Astrocyte (in vitro differentiated cells and primary cell): ENCODE results near the gene CD4. TPM values are rescaled to one million over a fixed set of nuclear protein-coding genes. Genes with fewer than 3 reads are reported as not detected.
A peak's percentile ranks its signal among the peaks of the same experiment; 100 is the strongest.

Experiments
- DNase-seq: peaks from one replicate; pipeline ENCODE4 v3.0.0-alpha.2; 2010; ENCODE audit warnings: low read depth
- FAIRE-seq: peaks from 2 replicates; lab custom pipeline; 2011; peaks lifted over from hg19 to GRCh38; lab: Jason Lieb, UNC
- H2AFZ ChIP-seq: 2 replicates; pipeline ENCODE4 v1.6.0; 2012; ENCODE audit warnings: low read depth, low read length, inconsistent platforms
- H3K27ac ChIP-seq: 2 replicates; pipeline ENCODE4 v1.5.1; 2011; ENCODE audit warnings: low read depth, low read length, inconsistent platforms
- H3K27me3 ChIP-seq: 2 replicates; pipeline ENCODE4 v1.6.0; 2011; ENCODE audit warnings: low read length, inconsistent platforms; ENCODE audit not compliant: insufficient read depth
- H3K36me3 ChIP-seq: 2 replicates; pipeline ENCODE4 v1.5.1; 2011; ENCODE audit warnings: low read length, inconsistent platforms; ENCODE audit not compliant: insufficient read depth
- H3K4me1 ChIP-seq: 2 replicates; pipeline ENCODE4 v1.5.1; 2011; ENCODE audit warnings: low read length, inconsistent platforms; ENCODE audit not compliant: insufficient read depth
- H3K4me2 ChIP-seq: 2 replicates; pipeline ENCODE4 v1.6.0; 2012; ENCODE audit warnings: low read length, inconsistent platforms
- H3K4me3 ChIP-seq: 2 replicates; pipeline ENCODE4 v1.5.1; 2011; ENCODE audit warnings: low read depth, mild to moderate bottlenecking, low read length, inconsistent platforms; ENCODE audit not compliant: insufficient read depth
- H3K79me2 ChIP-seq: 2 replicates; pipeline ENCODE4 v1.6.0; 2012; ENCODE audit warnings: mild to moderate bottlenecking, low read length, inconsistent platforms; ENCODE audit not compliant: insufficient read depth
- H3K9ac ChIP-seq: 2 replicates; pipeline ENCODE4 v1.6.0; 2012; ENCODE audit warnings: mild to moderate bottlenecking, low read length, inconsistent platforms
- H3K9me3 ChIP-seq: 2 replicates; pipeline ENCODE4 v1.5.1; 2012; ENCODE audit warnings: low read depth, mild to moderate bottlenecking, low read length, inconsistent platforms; ENCODE audit not compliant: insufficient read depth
- H4K20me1 ChIP-seq: 2 replicates; pipeline ENCODE4 v1.6.0; 2012; ENCODE audit warnings: low read length, inconsistent platforms; ENCODE audit not compliant: insufficient read depth
- H3K27ac Mint-ChIP-seq: one replicate; pipeline ENCODE4 v1.8.0; 2021; ENCODE audit warnings: mild to moderate bottlenecking, mixed read lengths; ENCODE audit not compliant: unreplicated experiment
- H3K27me3 Mint-ChIP-seq: one replicate; pipeline ENCODE4 v1.8.0; 2021; ENCODE audit warnings: low read depth, mixed read lengths; ENCODE audit not compliant: unreplicated experiment
- H3K36me3 Mint-ChIP-seq: one replicate; pipeline ENCODE4 v1.8.0; 2021; ENCODE audit warnings: low read depth, mixed read lengths; ENCODE audit not compliant: unreplicated experiment
- H3K4me1 Mint-ChIP-seq: one replicate; pipeline ENCODE4 v1.8.0; 2021; ENCODE audit warnings: low read depth, mixed read lengths; ENCODE audit not compliant: unreplicated experiment
- H3K4me3 Mint-ChIP-seq: one replicate; pipeline ENCODE4 v1.8.0; 2021; ENCODE audit warnings: mild to moderate bottlenecking, moderate library complexity, mixed read lengths; ENCODE audit not compliant: unreplicated experiment
- H3K9me3 Mint-ChIP-seq: one replicate; pipeline ENCODE4 v1.8.0; 2021; ENCODE audit warnings: mild to moderate bottlenecking, mixed read lengths; ENCODE audit not compliant: unreplicated experiment
- EZH2 ChIP-seq: IDR thresholded peaks from 2 replicates; pipeline ENCODE4 v1.6.1; 2012; ENCODE audit warnings: mild to moderate bottlenecking, low read length, inconsistent platforms; ENCODE audit not compliant: insufficient read depth
- total RNA-seq: library from RNA; stranded (reverse); gene quantifications from 2 replicates; pipeline ENCODE4 v1.2.1, GENCODE V29; 2021
- TF ChIP-seq, protein P1 (sequence below): IDR thresholded peaks from 2 replicates; pipeline ENCODE4 v1.5.1; 2011; ENCODE audit warnings: low read depth, mild to moderate bottlenecking, inconsistent platforms, low read length, moderate library complexity; ENCODE audit not compliant: insufficient read depth

CD4 gene
- total RNA-seq, 1 donor from 2014 or later, result 0.54 TPM

DNA sequence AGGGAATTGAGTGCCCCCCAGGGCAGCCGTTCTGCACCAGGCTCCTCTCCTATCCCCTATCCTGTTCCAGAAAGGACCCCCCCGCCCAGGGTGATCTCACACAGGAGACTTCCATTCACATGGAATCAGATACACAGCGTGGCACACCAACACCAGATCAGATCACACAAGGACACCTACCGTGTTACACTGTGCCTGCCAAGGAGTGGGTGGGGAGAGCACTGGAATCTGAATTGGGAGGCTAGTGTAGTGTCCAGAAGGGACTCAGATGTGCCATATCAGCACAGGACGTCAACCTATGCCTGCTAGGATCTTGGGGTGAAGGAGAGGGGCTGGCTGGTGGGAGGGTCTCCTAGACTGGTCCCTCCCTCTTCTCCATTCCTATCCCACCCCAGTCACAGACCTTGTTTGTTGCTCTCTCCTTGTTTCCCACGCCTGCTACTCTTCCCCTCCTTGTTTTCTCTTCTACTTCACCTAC, 20.9 kb upstream of the CD4 start:
- H3K27me3 Mint-ChIP-seq, result peaks cover 5% of the 10 kb centered on the region
- peak overlapping the region; percentile 58 for H3K27ac Mint-ChIP-seq
- H3K4me2 ChIP-seq, result peak overlapping the region; percentile 94
- peaks cover 53% of the 10 kb centered on the region for H4K20me1 ChIP-seq
- H3K9me3 Mint-ChIP-seq, result no peaks in the 10 kb centered on the region
- peaks cover 26% of the 10 kb centered on the region for H3K4me1 Mint-ChIP-seq
- no peaks in the 10 kb centered on the region for H3K9me3 ChIP-seq
- no peak overlapping the region for H2AFZ ChIP-seq
- H3K4me3 Mint-ChIP-seq, result peak overlapping the region; percentile 95
- peaks cover 16% of the 10 kb centered on the region for H3K36me3 ChIP-seq
- H3K79me2 ChIP-seq, result peaks cover 33% of the 10 kb centered on the region
- no peak for DNase-seq
- FAIRE-seq, result no peak
- peak overlapping the region; percentile 95 for H3K4me3 ChIP-seq
- peak overlapping the region; percentile 85 for H3K9ac ChIP-seq
- no peaks in the 10 kb centered on the region for H3K27me3 ChIP-seq
- H3K36me3 Mint-ChIP-seq, result peaks cover 22% of the 10 kb centered on the region
- no peak for TF ChIP-seq EZH2
- TF ChIP-seq, protein P1, sequence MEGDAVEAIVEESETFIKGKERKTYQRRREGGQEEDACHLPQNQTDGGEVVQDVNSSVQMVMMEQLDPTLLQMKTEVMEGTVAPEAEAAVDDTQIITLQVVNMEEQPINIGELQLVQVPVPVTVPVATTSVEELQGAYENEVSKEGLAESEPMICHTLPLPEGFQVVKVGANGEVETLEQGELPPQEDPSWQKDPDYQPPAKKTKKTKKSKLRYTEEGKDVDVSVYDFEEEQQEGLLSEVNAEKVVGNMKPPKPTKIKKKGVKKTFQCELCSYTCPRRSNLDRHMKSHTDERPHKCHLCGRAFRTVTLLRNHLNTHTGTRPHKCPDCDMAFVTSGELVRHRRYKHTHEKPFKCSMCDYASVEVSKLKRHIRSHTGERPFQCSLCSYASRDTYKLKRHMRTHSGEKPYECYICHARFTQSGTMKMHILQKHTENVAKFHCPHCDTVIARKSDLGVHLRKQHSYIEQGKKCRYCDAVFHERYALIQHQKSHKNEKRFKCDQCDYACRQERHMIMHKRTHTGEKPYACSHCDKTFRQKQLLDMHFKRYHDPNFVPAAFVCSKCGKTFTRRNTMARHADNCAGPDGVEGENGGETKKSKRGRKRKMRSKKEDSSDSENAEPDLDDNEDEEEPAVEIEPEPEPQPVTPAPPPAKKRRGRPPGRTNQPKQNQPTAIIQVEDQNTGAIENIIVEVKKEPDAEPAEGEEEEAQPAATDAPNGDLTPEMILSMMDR, result no peak
- no peak overlapping the region for H3K27ac ChIP-seq
- peaks cover 42% of the 10 kb centered on the region for H3K4me1 ChIP-seq

DNA sequence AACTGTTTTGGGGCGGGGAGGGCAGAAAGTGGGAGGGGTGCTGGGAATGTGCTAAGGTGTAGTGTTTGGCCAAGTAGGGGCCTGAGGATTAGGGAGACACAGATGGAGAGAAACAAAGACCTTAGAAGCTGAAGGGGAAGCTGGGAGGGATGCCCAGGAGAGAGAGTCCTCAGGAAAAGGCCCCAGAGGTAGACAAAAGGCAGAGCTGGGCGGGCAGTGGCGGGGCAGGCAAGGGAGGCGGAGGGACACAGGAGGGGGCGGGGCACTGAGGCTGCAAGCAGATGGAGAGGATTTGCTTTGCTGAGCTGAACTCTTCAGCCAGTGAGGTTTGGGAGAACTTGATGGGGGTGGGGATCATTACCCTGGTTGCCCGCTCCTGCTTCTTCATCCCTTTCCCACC, 20.3 kb upstream of the CD4 start:
- Histone ChIP-seq H3K9ac (peak overlapping the region; percentile 85), H3K4me1 (peaks cover 37% of the 10 kb centered on the region), H2AFZ (no peak overlapping the region), H3K9me3 (no peaks in the 10 kb centered on the region), H3K4me3 (peak overlapping the region; percentile 95), H3K27me3 (no peaks in the 10 kb centered on the region), H3K27ac (no peak overlapping the region), H3K4me2 (peak overlapping the region; percentile 94), H3K79me2 (peaks cover 33% of the 10 kb centered on the region), H3K36me3 (peaks cover 16% of the 10 kb centered on the region), H4K20me1 (peaks cover 53% of the 10 kb centered on the region)
- Mint-ChIP-seq H3K4me1 (peaks cover 24% of the 10 kb centered on the region), H3K27ac (peak overlapping the region; percentile 58), H3K36me3 (peaks cover 22% of the 10 kb centered on the region), H3K9me3 (no peaks in the 10 kb centered on the region), H3K4me3 (peak overlapping the region; percentile 95), H3K27me3 (peaks cover 5% of the 10 kb centered on the region)
- DNase-seq (peak; percentile 26), FAIRE-seq (no peak)
- no peak for TF ChIP-seq EZH2
- TF ChIP-seq, protein P1, result no peak

DNA sequence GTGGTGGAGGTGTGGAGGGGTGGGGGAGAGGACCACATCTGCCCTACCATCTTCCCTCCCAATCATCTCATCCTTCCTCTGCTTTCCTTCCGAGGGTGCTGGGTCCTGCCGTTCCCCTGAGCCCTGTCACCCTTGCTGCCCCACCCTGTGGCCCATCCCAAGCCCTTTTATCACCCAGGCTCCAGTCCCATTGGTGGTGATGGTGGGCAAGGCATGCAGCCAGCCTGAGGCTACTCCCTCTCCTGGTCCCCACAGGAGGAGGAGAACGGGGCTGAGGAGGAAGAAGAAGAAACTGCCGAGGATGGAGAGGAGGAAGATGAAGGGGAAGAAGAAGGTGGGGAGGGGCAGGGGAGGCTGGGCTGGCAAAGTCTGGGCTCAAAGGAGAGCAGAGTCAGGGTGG, 19.7 kb upstream of the CD4 start:
- Mint-ChIP-seq H3K27ac (no peak overlapping the region), H3K4me1 (peaks cover 22% of the 10 kb centered on the region), H3K36me3 (peaks cover 25% of the 10 kb centered on the region), H3K4me3 (no peak overlapping the region), H3K9me3 (no peaks in the 10 kb centered on the region), H3K27me3 (peaks cover 12% of the 10 kb centered on the region)
- Histone ChIP-seq H2AFZ (no peak overlapping the region), H3K9me3 (no peaks in the 10 kb centered on the region), H3K4me2 (peak overlapping the region; percentile 94), H3K27me3 (no peaks in the 10 kb centered on the region), H3K9ac (no peak overlapping the region), H3K79me2 (peaks cover 33% of the 10 kb centered on the region), H3K4me3 (no peak overlapping the region), H3K36me3 (peaks cover 16% of the 10 kb centered on the region), H3K27ac (no peak overlapping the region), H3K4me1 (peaks cover 36% of the 10 kb centered on the region), H4K20me1 (peaks cover 53% of the 10 kb centered on the region)
- FAIRE-seq (no peak), DNase-seq (no peak)
- TF ChIP-seq EZH2, result no peak
- TF ChIP-seq, protein P1, result no peak
